GM18502 (cell line): Measurements from ENCODE around the gene ACSM5.
A peak's percentile ranks its signal among the peaks of the same experiment; 100 is the strongest.

Experiments used
- ATAC-seq: cut with Tn5 transposase; IDR thresholded peaks from one replicate; pipeline ENCODE4 v1.9.1; 2021; ENCODE audit warnings: mild to moderate bottlenecking; ENCODE audit not compliant: unreplicated experiment, poor library complexity

The ACSM5 gene, protein sequence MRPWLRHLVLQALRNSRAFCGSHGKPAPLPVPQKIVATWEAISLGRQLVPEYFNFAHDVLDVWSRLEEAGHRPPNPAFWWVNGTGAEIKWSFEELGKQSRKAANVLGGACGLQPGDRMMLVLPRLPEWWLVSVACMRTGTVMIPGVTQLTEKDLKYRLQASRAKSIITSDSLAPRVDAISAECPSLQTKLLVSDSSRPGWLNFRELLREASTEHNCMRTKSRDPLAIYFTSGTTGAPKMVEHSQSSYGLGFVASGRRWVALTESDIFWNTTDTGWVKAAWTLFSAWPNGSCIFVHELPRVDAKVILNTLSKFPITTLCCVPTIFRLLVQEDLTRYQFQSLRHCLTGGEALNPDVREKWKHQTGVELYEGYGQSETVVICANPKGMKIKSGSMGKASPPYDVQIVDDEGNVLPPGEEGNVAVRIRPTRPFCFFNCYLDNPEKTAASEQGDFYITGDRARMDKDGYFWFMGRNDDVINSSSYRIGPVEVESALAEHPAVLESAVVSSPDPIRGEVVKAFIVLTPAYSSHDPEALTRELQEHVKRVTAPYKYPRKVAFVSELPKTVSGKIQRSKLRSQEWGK

DNA sequence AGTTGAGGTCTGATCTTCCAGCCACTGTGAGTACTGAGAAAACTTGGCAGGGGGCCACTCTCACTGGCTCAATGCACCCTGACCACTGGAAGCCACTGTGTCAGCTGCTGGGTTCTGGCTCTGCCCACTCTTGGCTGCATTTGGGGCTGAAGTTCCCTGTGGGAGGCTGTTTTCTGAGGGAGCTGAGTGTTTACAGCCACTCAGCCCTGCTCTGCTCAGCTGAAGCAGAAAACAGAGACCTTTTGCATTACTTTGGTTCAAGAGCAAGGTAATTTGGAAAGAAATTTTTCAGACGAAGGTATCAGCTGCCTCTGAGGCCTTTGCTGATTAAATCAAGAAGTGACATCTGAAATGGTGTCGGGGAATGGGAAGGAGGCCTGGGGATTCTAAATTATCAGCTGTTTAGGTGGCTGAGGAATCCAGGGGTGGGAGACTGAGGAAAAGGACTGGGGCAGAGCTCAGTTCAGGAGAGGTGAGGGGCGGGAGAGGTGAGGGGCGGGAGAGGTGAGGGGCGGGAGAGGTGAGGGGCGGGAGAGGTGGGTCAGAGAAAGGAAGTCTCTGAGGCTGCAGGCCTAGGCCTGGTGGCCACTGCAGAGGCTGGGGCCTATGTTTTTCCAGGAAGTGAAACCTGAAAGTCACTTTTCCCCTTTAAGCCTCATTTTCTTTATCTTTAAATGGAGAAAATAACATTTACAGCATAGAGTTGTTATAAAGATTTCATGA, at the start of gene ACSM5:
TSS of gene ACSM5 (plus strand) at position 137 of the 723 bp plus-strand sequence. CDS start 1,951 bp downstream, outside the sequence.
- peak; percentile 38 for ATAC-seq

DNA sequence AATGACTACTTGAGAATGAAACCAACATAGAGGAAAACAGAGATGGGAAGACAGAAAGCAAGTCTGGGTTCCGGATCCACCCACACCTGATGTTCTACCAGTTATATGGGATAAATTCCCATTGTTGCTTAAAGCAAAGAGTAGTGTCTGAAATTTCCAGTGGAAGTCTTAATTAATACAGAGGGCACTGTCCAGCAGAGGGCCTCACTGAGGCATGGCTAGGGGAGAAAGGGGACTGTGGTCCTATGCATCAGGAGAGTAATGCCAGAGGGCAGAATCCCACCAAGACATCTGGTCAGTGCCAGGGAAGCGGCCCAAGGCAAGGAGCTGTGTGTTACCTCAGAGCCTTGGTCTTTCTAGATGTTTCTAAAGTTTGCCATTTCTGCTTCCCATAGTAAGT, 49.3 kb upstream of the ACSM5 start:
- no peak for ATAC-seq

DNA sequence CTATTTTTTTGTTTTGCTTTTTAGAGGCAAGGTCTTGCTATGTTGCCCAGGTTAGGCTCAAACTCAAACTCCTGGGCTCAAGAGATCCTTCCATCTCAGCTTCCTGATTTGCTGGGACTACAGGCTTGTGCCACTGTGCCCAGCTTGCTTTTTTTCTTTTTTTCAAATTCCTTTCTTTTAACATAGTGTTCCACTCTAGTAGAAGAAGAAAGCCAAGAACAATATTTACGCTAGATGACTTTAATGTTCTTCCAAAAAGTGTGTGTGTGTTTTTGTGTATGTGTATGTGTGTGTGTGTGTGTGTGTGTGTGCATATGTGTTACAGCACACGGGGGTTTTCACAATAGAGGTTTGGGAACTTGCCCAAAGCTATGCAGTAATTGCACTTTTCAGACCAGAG, 46.1 kb upstream of the ACSM5 start:
- ATAC-seq, result no peak

DNA sequence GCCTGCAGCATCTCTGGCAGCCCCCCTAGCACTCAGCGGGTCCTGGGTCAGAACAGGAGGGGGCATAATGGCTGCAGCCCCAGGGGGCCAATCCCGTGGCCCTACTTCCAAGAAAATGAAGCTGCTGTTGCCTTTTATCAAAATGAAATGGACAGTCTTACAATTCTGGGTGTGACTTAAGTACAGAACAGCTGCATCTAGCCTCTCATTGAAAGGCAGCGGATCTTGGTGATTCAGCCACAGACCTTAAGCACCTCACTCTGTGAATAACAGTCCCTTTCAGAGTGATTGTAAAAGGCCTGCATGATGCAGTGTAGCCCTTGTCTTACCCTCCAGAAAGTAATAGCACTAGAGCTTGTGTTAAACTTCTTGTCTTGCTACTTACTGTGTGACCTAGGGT, 45.3 kb upstream of the ACSM5 start:
- ATAC-seq, result no peak

DNA sequence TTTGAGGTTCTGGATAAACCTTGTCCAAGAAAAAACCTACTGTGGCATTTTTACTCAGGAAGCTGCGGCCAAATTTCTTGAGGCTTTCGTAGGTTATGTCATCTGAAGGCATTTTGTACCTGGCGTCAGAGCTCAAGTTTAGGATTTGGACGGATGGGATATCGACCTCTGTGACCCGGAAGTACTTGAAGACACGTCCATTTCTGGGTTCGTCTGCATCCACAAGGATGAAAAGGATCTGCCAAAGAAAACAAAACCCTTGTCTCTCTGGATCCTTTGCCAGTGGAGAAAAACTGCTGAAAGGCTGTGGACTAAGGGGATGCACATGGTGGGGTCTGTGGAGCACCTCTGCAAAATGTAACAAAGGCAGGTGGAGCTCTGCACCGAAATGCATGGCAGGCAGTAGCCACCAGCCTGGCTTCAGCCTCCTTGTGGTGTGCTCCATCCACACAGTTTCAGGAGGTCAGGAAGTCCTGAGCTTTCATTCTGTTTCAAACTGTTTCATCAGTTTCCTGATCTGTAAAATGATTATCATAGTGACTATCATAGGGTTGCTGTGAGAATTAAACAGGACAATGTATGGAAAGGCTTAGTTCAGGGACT, 39.8 kb upstream of the ACSM5 start:
- no peak for ATAC-seq

DNA sequence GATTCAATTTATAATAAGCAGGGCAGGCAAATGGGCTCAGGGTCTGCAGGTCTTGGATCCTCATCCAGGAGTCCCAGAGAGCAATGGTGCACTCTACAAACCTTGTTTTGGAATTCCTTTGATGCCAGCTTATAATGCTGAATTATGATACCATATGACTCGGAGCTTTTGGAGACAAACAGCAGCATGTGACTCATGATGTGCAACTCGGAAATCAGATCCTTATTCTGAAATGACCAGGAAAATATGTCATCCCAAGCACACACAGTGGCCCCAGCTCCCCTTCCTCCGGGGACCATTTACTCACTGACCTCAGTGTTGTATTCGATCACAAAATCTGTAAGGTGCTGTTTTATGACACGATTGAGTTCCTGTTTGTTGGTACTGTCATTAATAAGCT, 36.6 kb upstream of the ACSM5 start:
- no peak for ATAC-seq

DNA sequence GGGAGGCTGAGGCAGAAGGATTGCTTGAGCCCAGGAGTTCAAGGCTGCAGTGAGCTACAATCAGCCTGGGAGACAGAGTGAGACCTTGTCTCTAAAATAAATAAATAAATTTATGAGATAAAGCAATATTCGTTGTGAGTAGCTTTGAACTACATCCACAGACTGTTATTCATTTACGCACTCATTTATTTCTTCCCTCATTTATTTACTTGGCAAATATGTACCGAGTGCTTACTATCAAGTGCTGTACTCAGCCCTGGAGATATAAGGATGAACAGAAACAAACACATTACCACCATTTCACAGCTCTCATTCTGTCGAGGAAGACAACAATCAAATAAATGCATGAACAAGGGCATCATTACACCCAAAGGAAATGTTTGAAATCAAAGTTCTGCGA, 32.2 kb upstream of the ACSM5 start:
- no peak for ATAC-seq

DNA sequence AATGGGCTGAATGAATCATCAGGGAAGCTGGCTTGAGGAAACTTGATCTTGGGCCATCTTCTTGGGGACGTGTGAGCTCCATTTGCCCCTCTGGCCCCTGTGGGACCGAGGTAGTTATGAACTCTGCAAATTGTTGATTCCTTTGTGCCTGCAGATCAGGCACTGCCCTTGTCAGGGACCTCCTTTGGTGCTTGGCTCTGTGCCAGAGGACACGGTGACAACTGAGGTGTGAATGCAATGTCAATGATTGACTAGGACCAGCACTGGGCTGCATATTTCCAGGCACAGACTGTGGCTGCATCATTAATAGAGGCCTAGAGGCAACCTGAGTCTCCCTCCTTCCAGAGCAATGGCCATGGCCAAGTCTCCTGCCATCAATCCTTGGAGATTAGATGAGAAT, 28.6 kb upstream of the ACSM5 start:
- ATAC-seq, result no peak

DNA sequence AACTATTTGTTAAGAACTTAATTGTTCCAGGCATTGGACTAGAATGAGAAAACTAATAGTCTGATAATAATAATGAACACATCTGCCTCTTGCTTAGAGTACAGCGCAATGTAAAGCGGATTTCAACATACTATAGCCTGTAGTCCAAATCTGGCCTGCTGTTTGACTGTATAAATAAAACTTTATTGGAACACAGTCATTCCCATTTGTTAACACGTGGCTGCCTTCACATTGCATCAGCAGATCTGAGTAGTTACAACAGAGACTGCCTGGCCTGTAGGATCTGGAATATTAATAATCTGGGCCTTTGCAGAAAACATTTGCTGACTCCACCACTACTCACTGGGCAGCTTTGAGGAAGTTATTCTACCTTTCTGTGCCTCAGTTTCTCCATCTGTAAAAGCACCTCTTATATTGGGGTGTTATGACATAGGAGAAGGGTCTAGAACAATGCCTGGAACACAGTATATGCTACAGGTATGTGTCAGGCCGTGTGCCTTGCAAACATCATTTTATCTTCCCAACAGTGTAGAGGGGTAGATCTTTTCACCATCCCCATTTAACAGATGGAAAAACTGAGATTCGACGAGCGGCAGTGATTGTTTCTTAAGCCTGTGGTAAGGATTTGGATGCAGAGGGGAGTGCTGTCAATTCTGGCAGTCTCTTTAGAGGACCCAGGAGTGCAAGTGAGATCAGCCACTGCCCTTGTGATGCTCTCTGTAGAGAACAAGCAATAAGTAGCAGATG, 27.0 kb upstream of the ACSM5 start:
- ATAC-seq, result no peak

DNA sequence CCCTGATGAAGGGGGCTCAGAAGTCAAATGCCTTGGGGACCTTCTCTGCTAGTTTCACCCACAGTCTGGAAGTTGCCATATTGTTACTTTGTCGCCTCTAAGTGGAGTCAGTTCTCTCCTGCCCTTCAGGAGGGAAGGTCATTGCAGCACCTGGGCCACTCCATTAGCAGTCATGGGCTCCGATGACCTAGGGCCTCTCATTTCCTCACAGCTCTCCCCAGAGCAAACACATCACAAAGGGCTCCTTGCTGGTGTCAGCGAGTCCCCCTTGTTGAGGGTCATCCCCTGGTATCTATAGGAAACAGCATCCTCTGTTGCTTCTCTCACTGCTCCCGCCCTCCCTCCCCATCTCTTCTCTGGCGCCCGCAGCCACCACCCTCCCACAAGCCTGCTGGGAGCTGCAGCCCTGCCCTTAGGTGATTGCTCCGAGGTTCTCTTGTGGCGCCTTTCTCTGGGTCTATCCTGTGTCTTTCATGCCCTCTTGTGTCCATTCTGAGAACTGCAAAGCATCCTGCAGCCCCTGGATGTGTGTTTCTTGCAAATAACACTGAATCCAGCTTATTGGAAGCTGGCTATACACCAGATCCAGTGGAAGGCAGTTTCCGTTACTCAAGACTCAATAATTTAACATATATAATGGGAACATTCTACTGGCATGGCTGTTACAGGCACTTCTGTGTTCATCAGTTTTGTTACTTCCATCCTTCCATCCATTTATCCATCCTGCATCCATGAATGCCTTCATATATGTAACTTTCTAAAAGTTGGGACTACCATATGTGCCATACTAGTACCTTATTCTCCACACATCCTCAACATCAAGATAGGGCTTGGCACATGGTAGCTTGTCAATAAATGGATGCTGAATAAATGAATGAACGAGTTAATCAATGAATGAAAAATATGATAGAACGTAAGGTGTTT, 26.0 kb upstream of the ACSM5 start:
- peak; percentile 58 for ATAC-seq

DNA sequence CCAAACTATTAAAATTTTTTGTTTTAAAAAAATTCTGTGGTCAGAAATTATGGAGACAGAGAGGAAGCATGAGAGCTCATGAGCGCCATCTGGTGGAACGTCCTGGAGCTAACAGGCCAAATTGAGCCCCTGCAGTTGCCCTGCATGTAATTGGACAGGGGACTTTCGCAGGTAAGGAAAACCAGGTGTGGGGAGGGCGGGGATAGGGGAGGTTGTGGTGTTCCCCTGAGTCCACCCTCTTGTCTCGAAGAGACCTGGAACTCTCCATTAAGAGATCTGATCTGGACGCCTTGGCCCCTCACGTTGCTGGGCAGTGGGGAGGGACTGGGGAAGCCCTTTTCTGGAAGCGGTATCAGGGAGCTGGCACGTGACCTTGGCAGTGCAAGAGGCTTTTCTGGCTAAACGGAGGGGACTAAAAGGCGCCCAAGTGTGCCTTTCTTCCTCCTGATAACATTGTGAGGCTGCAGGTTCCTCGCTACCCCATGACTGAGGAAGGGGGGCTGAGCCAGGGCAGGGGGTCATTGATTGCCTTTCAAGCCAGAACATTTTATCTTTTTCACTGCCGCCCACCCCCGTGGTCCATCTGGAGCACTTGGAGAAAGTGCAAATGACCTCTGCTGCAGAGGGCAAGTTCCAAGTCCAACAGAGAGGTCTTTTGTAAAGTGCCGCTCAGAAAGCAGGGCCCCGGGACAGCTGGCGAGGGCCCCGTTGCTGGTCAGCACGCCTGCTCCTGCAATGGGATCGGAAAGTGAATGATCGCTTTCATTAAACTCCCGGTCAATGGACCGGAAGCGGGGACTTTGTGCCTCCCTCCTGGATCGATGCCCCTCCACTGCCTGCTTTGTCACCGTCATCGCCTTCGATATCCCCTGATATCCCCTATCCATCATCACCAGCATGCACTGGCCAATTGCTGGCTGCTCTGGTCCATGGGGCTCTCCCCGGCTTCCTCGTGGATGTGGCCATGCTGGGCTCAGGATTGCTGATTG, 23.2 kb upstream of the ACSM5 start:
- ATAC-seq, result no peak

DNA sequence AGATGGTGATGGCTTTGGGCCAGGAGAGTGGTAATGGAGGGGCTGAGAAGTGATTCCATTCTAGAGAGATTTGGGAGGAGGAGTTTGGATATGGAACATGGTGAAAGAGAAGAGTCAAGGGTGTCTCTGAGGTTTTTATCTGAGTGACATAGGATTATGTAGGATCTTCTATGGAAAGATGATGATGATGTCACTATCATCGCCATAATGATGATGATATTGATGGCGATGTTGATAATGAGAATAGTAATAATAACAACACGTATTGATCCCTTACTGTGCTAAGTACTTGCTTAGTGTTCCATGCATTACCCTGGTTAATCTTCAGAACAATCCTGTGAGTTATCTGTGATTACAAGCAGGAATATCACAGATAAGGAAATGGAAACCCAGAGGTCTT, 21.4 kb upstream of the ACSM5 start:
- ATAC-seq, result no peak

DNA sequence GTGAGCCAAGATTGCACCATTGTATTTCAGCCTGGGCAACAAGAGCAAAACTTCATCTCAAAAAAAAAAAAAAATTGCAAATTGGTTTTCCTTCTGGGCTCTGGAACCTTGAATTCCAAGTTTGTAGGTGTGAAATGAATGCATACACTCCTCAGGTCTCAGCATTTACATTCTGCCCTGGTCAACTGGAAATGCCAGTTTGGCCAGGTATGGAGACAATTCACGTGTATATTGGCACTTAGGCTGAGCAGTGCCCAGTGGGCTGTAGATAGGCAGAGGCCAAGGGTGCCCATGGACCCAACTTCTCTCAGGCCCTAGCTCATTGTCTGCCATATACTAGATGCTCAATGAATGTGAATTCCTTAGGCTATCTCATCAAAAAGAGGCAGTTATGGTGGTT, 20.5 kb upstream of the ACSM5 start:
- no peak for ATAC-seq

DNA sequence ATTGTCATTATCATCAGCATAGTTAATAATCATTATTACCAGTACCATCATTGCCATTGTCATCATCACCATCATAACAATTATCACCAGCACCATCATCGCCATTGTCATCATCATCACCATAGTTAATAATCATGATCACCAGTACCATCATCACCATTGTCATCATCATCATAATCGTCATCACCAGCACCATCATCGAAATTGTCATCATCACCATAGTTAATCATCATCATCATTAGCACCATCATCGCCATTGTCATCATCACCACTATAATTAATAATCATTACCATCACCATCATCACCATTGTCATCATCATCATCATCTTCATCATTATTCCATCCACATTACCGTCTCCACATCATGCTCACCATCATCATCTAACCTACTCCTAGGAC, 18.3 kb upstream of the ACSM5 start:
- no peak for ATAC-seq

DNA sequence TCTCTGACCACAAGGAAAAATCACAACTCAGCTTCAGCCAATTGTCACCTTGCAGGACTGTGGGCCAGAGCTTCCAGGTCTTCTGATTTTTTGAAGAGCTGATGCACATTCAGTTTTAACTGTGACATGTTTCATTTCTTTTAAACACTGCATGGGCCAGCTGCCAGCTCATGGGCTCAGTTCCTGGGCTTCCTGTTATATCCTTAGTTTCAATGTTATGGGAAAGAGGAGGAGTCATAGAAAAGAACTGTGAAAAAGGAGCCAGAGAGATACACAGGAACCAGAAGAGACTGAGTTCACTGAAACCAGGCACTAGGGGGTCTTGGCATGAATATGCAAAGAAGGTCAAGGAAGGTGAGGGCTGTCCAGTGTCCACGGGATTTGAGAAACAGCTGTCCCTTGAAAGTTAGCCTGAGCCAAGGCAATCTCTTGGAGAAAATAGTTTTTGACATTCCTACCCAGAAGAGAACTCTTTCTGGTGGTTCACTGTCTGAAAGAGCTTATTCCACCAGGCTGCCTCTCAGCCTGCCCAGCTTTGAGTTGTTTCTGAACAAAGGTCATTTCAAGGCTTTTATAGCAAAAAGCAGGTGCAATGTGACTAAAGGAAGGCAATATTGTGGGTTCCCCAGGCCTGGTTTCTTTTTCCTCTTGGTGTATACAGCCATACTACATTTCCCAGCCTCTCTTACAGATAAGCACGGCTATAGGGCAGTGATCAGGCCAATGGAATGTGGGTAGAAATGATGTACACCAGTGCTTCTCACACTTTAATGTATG, 15.3 kb upstream of the ACSM5 start:
- ATAC-seq, result no peak

DNA sequence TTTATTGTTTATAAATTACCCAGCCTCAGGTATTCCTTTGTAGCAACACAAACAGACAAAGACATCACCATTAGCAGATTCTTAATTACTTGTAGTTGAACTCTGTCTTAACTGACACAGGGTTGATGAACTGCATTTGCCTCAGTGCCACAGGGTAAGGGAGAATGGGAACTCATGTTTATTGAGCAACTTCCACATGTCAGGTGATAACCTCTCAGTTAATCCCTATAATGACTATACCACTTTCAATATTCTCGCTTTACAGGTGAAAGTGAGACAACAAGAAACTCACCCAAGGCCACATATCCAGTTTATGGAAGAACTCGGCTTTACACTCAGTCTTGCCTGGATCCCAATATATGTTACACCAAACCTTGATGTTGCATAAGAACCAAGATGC, 13.4 kb upstream of the ACSM5 start:
- ATAC-seq, result no peak

DNA sequence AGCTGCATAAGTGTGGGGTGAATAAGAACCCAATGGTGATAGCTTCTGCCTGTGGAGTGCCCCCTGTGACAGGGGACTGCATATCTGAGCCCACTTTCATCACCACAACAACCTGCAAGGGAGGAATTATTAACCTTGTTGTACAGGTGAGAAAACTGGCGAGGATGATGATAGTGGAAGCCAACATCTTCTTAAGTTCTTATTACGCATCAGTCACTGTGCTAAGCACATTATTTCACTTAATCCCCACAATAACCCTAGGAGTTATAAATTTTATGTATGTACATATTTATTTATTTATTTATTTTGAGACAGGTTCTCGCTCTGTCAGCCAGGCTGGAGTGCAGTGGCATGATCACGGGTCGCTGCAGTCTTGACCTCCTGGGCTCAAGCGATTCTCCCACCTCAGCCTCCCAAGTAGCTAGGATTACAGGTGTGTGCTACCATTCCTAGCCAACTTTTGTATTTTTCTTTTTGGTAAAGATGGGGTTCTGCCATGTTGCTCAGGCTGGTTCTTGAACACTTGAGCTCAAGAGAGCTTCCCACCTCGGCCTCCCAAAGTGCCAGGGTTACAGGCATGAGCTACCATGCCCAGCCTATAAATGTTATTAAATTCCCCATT, 12.4 kb upstream of the ACSM5 start:
- no peak for ATAC-seq
